HG02840 (cell line): ENCODE measurements around the gene PER2.

Experiments
- ATAC-seq: cut with Tn5 transposase; IDR thresholded peaks from one replicate; pipeline ENCODE4 v1.9.1; 2021; ENCODE audit warnings: mild to moderate bottlenecking, moderate library complexity, moderate number of reproducible peaks; ENCODE audit not compliant: unreplicated experiment, low FRiP score

PER2 gene

DNA sequence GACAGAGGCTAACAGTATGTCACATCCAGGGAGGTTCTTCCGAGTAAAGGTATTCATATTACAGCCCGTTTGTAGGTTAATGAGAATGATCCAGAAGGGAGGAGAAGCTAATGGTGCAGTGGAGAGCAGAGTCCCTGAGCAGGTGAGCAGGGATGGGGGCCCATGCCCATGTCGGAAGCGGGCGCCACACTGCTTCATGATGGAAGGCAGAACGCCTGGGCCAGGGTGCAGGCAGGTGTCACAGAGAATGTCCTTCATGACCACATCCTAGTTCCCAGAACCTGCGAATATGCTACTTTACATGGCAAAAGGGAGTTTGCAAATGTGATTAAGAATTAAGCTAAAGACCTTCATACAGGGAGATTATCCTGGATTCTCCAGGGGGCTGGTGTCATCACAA lies 52.6 kb downstream of the PER2 start:
- no peak for ATAC-seq

DNA sequence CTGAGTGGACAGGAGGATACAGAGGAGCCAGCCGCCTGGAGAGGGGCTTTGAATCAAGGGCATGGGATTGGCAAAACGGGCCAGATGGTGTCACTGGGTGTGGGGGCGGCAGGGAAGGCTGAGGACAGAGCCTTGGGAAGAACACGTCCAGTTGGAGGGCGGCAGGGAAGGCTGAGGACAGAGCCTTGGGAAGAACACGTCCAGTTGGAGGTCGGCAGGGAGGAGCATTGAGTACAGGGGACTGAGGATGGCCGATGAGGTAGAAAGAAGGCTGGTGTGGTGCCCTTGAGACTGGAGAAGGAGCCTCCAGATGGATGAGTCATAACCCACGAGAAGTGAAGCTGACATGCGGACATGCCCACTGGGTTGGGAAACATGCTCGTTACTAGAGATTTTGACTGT lies 53.1 kb downstream of the PER2 start:
- no peak for ATAC-seq

DNA sequence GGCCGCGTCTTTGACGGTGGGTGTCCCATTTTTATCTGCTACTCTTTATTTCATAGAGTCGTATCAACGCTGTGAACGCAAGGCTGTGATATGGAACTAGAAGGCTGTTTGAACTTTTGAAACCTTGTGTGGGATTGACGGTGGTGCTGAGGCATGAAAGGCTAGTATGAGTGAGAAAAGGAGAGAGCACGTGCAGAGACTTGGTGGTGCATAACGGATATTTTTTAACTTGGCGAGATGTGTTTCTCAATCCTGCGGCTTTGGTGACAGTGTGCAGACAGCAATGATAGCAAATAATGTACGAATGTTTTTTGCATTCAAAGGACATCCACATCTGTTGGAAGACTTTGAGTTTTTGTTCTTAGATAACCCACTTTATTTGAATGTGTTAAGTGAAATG lies 54.8 kb downstream of the PER2 start:
- no peak for ATAC-seq

DNA sequence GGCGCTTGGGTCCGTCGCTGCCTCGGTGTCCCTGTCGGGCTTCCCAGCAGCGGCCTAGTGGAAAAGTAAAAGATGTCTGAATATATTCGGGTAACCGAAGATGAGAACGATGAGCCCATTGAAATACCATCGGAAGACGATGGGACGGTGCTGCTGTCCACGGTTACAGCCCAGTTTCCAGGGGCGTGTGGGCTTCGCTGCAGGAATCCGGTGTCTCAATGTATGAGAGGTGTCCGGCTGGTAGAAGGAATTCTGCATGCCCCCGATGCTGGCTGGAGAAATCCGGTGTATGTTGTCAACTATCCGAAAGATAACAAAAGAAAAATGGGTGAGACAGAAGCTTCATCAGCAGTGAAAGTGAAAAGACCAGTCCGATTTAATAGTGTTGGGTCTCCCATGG lies 56.6 kb downstream of the PER2 start:
- no peak for ATAC-seq

DNA sequence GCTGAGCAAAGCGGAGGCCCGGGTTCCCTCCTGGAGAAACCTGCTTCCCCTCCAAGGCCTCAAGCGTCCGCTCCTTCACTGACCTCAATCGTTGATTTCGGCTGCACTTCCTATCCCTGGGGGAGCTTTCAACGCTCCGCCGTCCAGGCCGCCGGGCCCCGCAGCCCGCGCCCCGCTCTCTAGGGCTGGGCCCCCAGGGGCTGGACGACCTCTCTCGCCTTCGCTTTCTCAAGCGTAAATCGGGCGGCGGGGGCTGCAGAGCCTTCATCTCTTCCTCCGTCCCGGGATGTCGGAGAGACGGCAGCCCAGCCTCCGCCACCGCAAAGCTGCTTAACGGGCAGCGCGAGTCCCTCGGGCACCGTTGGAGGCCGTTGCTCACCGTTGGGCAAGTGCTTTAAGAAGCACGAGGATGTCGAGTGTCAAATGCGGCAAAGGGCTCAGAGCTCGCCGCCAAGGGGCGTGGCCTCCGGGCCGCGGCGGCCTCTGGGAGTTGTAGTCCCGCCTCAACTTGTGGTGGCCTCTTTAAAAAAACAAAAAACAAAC lies 57.1 kb downstream of the PER2 start:
- no peak for ATAC-seq

DNA sequence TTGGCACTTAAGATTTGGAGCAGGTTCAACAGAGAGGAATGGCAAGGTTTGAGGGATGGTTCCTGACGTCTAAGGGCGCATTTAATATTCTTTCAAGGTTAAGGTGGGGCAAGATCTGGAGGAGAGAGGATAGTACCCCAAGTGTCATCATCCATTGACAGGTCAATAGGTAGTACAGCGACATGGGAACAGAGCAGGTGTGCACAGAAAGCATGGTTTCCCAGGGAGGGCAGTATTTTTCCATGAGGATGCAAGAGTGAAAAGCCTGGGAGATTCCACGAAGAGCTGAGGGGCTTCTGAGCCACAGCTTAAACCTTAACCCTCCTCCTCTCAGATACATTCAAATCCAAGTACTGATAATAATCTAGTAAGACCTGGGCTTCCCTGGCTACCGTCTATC lies 57.7 kb downstream of the PER2 start:
- ATAC-seq = no peak

DNA sequence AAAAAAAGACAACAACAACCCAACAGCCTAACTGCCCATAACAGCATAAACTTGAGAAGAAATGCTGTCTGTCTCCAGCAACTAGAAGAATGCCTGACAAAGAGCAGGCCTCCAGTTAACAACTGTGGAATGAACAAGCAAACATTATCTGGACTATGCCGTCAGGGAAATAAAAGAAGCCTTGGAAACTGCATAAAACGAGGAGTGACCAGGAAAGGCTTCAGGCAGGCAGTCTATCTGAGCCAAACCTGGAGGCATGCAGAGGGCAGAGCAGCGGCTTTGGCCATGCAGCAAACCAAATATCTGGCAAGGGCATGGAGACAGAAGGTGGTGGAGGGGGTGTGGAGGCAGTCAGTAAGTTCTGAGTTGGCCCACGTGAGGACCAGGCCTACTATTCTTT lies 59.7 kb downstream of the PER2 start:
- ATAC-seq = no peak

DNA sequence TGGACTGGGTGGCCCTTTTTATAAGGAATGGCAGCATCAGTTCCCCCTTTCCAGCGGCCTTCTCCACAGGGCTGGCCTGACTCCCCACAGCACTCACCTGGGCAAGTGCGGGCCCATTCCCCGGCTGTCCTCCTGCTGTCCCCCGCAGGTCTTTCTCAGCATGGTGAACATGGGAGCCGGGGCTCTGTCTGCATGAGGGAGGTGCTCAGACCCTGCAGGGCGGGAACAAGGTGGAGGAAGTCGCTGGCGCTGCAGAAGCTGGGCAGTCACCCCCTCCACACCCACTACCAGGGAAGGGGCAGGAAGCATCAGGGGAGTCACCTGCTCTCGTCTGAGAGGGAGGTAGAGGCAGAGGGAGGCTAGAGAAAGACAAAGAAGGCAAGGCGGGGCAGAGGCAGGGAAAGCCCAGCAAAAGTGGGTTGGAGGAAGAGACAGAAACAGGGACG lies 60.8 kb downstream of the PER2 start:
- ATAC-seq = no peak

DNA sequence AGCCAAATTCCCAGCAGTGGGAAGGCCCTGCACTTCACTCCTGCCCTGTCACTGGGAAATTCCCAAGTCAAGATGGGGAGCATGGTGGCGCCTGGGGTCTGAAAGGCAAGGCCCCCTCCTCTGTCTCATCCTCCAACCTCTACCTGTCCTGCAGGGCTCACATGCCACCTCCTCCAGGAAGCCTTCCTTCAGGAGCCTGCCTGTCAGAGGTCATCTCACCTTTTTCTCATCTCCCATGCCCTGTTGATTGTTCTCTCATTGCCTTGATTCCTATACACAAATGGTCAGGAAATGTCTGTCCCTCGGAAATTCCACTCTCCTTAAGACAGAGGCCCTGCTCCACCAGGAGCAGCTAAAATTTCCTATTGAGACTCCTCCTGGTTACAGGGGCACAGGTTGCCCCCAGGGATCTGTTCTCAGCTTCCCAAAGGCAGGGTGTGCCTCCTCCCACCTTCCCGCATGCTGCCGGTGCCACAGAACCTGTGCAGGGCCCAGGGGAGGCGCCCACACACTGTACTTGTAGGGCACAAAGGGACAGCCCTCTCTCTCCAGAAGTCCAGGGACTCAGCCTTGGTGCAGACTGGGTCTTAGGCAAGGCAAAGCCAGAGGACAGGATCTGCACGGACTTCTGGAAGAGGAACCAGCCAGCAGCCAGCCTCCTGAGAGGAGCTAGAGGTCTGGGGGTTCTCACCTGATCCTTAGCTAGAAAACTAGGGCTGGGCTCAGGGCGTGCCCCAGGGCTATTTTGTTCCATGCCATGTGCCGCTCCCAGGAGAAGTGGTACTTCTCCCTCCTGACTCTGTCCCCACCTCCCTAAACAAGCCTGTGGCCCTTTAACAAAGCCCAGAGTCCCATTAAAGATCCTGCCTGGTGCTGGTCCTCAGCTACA lies 61.5 kb downstream of the PER2 start:
- ATAC-seq = no peak

DNA sequence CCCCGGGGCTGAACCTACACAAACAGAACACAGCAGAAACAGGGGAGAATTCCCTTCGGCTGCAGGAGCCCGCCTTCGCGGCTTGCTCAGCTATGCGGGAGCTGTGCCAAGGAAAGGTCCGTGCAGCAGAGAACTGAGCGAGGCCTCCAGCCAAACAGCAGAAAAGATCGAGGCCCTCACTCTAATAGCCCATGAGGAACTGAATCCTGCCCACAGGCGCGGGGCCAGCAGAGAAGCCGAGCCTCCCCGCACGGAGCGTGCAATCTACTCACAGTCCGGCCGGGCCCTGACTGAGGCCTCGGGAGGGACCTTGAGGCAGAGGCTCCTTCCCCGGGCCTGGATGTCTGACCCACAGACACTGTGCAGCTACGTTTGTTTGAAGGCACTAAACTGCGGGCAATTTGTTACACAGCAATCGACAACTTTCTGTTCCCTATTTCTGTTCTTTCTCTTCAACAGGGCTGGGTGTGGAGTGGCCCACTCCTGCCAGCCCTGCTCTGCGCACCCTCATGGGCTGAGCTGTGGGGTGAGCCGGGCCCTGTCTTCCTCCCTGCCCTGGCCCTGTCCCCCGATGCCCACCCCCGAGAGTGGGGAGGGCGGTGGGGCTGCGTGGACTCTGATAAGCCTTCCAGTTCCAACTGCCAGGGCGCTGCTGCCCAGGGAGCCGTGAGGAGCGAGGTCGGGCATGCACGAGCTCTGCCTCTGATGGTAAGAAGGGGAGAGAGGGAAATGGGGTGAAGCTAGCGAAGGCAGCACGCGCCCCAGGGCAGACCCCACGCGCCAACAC lies 62.3 kb downstream of the PER2 start:
- ATAC-seq = no peak

DNA sequence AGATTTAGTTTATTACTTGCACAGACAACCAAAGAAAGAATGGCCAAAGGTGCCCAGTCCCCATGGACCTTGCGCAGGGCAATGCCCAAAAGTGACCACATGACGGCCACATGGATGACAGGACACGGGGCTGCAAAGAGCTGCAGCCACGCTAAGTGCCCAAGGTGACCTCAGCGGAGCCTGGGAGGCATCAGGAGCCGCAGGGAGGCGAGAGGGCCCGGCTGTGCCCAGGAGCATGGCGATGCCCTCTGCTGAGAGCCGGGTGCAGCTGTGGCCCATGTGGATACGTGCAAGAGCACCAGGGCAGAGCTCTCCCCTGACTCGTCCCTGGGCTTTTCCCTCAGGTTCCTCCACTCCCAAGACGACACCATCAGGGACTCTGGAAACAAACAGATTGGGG lies 63.3 kb downstream of the PER2 start:
- no peak for ATAC-seq

DNA sequence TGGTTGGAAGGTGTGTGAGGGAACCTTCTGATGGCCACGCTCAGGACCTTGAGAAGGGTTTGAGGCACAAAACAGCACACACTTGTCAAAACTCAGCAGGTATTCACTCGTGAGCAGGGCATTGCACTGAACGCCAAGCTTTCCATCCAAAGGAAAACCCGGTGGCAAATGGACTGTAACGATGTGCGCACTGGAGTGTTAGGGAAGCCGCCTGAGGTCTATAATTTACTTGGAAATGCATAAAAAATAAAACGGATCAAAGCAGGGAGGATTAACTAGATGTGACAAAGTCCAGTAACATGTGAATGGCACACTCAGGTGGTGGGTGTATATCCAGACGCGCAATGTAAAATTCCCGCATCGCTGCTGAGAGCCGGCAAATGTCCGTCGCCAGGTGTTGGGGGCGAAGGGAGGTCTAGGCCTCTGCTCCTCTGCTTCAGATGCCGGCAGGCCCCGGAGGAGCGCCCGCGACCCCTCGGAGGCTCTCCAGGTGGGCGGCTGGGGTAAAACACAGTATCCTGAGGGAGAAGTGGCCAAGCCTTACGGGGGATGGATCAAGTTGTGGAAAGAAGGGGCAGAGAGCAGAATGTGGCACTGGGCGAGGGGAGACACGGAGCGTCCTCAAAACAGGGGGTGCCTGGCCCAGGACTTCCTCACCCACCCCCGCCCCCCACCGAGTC lies 63.9 kb downstream of the PER2 start:
- no peak for ATAC-seq

DNA sequence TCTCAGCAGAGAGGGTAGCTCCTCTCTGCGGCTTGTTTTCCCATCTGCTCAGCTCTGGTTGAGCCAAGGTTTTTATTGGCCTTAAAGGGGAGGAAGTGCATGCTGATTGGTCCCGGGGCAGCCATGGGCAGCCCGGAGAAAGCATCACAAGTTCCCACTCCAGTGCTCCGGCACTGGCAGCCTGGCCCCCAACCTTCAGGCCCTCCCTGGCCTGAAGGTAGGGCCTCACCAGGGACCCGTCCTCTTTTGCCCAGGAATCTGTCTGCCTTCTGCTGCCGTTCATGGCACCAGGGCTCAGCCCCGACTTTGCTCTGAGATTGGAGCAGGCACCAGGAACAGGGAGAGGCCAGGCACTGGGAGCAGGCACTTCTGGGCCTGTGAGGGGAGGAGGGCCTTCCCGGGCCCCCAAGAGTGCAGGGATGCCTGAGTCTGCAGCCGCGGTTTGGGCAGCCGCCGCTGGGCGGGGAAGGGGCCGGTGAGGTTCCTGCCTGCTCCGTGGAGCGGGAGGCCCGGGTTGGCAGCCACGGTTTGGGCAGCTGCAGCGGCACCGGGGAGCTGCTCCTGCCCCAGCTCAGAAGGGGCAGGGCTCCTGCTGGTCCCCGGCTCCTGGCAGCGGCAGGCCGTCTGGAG lies 67.4 kb downstream of the PER2 start:
- no peak for ATAC-seq

DNA sequence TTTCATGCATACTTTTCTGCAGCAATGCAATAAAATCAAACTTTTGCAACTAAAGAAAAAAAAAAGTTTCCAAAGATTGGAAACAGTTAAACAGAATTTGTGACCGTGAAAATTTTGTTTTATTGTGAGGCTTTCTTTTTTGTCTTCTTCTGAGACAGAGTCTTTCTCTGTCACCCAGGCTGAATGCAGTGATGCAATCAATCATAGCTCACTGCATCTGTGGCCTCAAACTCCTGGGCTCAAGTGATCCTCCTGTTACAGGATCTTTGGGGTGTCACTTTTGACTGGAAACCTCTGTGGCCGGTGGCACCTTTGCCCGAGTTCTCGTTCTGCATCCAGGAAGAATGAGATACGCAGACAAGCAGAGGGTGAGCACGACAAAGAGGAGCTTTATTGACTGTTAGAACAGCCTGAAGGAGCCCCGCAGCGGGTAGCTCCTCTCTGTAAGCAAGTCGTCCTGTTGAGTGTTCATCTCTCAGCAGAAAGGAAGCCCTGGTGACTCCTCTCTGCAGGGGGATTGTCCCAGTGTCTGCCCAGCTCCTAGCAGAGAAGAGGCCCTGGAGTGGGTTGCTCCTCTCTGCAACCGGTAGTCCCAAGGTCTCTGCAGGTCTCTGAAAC lies 68.0 kb downstream of the PER2 start:
- ATAC-seq = no peak

DNA sequence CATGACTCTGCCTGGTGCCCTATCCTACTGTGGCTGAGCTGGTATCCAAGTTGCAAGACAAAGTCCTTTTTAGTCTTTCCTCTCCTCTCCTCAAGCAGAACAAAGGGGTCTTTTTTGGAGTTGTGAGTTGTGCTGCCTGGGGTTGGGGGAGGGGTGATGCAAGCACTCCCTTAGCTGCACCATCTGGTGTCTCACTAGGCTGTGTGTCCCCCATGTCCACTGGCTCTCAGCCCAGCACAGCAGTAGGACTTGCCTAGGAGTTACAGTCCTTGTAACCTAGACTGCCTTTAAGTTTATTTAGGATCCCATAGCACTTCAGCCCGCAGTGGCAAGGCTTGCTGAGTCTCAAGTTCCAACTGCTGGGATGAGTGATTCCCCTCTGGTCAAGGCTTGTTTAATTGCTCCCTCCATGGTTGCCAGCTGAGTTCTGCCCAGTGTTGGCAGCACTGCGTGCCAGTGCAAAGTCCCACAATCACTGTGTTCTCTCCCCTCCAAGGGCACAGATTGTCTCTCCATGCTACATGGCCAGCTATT lies 71.7 kb downstream of the PER2 start:
- no peak for ATAC-seq

DNA sequence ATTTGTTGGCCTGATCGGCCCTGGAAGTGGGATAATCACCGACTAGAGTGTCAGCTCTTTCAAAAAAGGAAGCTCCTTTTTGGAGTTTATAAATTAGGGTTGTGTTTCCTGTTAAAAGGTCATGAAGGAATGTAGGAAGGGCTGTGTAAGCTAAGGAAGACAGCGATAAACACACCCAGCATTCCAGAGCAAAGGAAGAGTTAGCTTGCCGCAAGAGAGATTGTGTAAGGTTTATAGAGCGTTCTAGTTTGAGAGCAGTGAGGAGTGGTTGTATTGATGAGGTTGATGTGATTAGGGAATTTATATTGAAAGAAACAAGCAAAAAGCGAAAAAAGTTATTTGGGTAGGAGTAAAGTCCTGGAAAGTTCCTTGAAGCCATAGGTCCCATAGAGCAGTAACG lies 81.4 kb downstream of the PER2 start:
- ATAC-seq = no peak

DNA sequence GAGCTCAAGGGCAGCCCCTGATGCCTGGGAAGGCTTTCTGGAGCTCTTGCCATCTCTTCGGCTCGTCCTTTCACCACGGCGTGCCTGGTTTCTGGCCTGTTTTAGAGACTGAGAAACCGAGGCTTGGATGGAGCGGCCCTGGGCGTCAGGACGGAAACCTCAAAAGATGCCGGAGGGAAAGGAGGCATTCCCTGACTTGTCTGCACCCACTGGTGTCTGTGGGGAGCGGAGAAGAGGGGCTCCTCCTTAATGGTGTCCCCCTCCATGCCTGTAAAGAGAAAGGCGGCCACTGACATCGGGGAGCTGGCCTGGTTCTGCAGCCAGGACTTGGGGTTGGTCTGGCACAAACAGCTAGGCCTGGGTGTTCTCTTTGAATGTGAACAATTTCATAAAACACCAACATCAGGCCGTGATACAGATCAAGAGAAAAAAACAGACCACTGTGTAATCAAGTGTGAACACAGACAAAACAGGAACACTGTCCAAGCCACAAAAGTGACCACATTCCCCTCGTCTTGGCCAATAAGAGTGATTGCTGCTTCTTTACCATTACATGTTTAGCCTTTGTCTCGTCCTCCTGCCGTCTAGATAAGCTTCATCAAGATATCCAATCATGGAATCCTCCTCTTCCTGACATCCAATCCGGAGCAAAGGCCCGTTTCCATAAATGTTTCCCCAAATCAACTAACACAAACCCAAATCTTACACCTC lies 84.3 kb downstream of the PER2 start:
- no peak for ATAC-seq

DNA sequence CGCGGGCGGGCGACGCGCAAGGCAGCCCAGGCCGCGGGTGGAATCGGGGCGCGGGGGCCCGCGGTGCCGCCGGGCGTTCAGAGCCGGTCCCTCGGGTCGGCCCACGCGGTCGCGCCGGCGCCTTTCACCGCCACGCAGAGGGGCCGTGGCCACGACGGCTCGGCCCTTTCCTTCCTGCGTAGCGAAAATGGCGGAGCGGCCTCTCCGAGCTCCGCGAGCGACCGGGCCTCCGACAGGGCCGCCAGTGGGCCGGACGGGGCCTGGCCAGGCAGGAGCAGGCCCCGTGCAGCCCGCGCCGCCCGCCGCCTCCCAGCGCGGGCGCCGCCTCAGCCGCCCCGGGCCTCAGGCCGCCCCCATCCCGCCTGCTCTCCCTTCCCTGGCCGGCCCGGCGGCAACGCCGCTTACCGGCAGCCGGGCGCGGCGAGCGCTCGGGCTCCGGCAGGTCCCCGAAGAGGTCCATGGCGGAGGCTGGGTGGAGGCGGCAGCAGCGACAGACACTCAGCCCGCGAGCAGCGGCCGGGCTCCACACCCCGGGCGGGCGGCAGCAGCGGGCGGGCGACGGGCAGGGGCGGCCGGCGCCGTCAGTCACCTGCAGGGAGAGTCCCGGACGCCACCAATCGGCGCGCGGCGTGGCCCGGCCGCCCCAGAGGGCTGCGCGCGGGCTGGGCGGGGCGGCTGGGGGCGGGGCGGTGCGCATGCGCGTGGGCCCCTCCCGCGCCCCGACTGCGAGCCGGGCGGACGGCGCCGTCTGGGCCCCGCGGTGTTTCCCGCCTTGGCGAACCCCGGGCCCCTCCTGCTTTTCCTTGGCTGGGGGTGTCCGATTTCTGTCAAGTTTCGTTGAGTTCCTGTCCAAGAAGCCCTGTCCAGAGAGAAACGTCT lies 85.1 kb downstream of the PER2 start, which contains the start of gene ILKAP:
TSS of gene ILKAP (minus strand) at position 602 of the 879 bp plus-strand sequence. CDS start at position 460, 142 bp downstream.
- ATAC-seq = peak; percentile 95
